Parathyroid adenoma (tissue), 2 donors: ENCODE results near the gene MRRF.

Experiments used
- H2AFZ ChIP-seq: fragments of 300-600 bp; sonication (generic); one replicate; pipeline ENCODE4 v1.7.0; 2017; ENCODE audit warnings: antibody characterized with exemption, mild to moderate bottlenecking
- H3K27ac ChIP-seq: fragments of 300-600 bp; sonication (generic); one replicate; pipeline ENCODE4 v1.7.0; 2017
- H3K27me3 ChIP-seq: fragments of 300-600 bp; sonication (generic); one replicate; pipeline ENCODE4 v1.7.0; 2017; ENCODE audit warnings: low read length; ENCODE audit not compliant: control insufficient read depth, insufficient read depth
- H3K36me3 ChIP-seq: fragments of 300-600 bp; sonication (generic); one replicate; pipeline ENCODE4 v1.7.0; 2017; ENCODE audit warnings: low read length; ENCODE audit not compliant: control insufficient read depth, insufficient read depth
- H3K4me1 ChIP-seq: fragments of 300-600 bp; sonication (generic); one replicate; pipeline ENCODE4 v1.7.0; 2017; ENCODE audit warnings: control low read depth
- H3K4me2 ChIP-seq: fragments of 300-600 bp; sonication (generic); one replicate; pipeline ENCODE4 v1.7.0; 2017; ENCODE audit warnings: low read length
- H3K4me3 ChIP-seq: fragments of 300-600 bp; sonication (generic); one replicate; pipeline ENCODE4 v1.7.0; 2017; ENCODE audit warnings: low read depth, low read length
- H3K79me2 ChIP-seq: fragments of 300-600 bp; sonication (generic); one replicate; pipeline ENCODE4 v1.7.0; 2017; ENCODE audit warnings: control low read depth
- H3K9ac ChIP-seq: fragments of 300-600 bp; sonication (generic); one replicate; pipeline ENCODE4 v1.7.0; 2017; ENCODE audit warnings: mild to moderate bottlenecking
- H3K9me3 ChIP-seq: fragments of 300-600 bp; sonication (generic); one replicate; pipeline ENCODE4 v1.7.0; 2017; ENCODE audit warnings: low read length; ENCODE audit not compliant: control insufficient read depth
- CTCF ChIP-seq: fragments of 300-600 bp; sonication (generic); IDR thresholded peaks from one replicate; pipeline ENCODE4 v1.7.0; 2017; ENCODE audit warnings: antibody characterized with exemption, mild to moderate bottlenecking
- donor health status: primary hyperparathyroidism.

The MRRF gene

GRCh38 chr9:122350577-122351355 is 86.1 kb downstream of the MRRF start:
- no peak overlapping the region for H2AFZ ChIP-seq
- H3K27ac ChIP-seq: no peak overlapping the region
- no peak overlapping the region for H3K4me3 ChIP-seq
- H3K79me2 ChIP-seq: no peaks in the 10 kb centered on the region
- H3K36me3 ChIP-seq: no peaks in the 10 kb centered on the region
- TF ChIP-seq CTCF: peak; percentile 89
- H3K9ac ChIP-seq: no peak overlapping the region
- H3K27me3 ChIP-seq: no peaks in the 10 kb centered on the region
- no peaks in the 10 kb centered on the region for H3K9me3 ChIP-seq
- H3K4me2 ChIP-seq: no peak overlapping the region
- peaks cover 3% of the 10 kb centered on the region for H3K4me1 ChIP-seq

- H2AFZ ChIP-seq: no peak overlapping the region
- no peaks in the 10 kb centered on the region for H3K9me3 ChIP-seq
- no peak overlapping the region for H3K4me2 ChIP-seq
- TF ChIP-seq CTCF: no peak
- H3K27me3 ChIP-seq: no peaks in the 10 kb centered on the region
- H3K4me3 ChIP-seq: no peak overlapping the region
- no peaks in the 10 kb centered on the region for H3K79me2 ChIP-seq
- H3K27ac ChIP-seq: no peak overlapping the region
- no peaks in the 10 kb centered on the region for H3K4me1 ChIP-seq
- H3K9ac ChIP-seq: no peak overlapping the region
- no peaks in the 10 kb centered on the region for H3K36me3 ChIP-seq
These were observed 90.0 kb downstream of the MRRF start for GRCh38 chr9:122354536-122355199.

- H2AFZ ChIP-seq: no peak overlapping the region
- no peaks in the 10 kb centered on the region for H3K9me3 ChIP-seq
- H3K4me1 ChIP-seq: no peaks in the 10 kb centered on the region
- TF ChIP-seq CTCF: no peak
- no peaks in the 10 kb centered on the region for H3K79me2 ChIP-seq
- no peak overlapping the region for H3K27ac ChIP-seq
- H3K27me3 ChIP-seq: no peaks in the 10 kb centered on the region
- H3K4me2 ChIP-seq: no peak overlapping the region
- H3K36me3 ChIP-seq: no peaks in the 10 kb centered on the region
- no peak overlapping the region for H3K9ac ChIP-seq
- H3K4me3 ChIP-seq: no peak overlapping the region
These were observed 90.7 kb downstream of the MRRF start for GRCh38 chr9:122355336-122355875.

- no peak for TF ChIP-seq CTCF
- Histone ChIP-seq H3K4me2 (no peak overlapping the region), H3K79me2 (no peaks in the 10 kb centered on the region), H3K9ac (no peak overlapping the region), H3K27ac (no peak overlapping the region), H3K27me3 (no peaks in the 10 kb centered on the region), H3K4me3 (no peak overlapping the region), H2AFZ (no peak overlapping the region), H3K9me3 (no peaks in the 10 kb centered on the region), H3K36me3 (no peaks in the 10 kb centered on the region), H3K4me1 (no peaks in the 10 kb centered on the region)
These were observed 91.9 kb downstream of the MRRF start for GRCh38 chr9:122356627-122357026.
